ENCODE measurements around the gene PDSS2.
"Not testable (repeated sequence)": the region's sequence is repeated elsewhere in the genome, so short reads cannot be mapped to it uniquely, and the experiment has no call there.

The PDSS2 gene

DNA sequence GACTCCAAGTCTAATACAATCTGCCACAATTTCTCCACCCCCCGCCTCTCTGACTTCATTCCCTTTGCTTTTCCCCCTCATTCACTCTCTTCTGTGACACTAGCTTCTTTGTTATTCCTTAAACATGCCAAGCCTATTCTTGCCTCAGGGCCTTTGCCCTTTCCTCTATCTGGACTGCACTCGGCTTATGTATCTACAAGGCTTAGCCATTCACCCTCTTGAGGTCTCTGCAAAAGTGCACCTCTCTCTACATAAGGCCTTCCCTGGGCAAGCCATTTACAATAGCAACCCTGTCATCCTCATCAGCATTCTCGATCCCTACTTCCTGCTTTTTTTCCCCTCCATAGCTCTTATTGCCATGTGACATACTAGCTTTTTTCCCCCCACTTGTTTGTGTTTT lies 168.9 kb downstream of the PDSS2 start:
- TF ChIP-seq, protein P1, sequence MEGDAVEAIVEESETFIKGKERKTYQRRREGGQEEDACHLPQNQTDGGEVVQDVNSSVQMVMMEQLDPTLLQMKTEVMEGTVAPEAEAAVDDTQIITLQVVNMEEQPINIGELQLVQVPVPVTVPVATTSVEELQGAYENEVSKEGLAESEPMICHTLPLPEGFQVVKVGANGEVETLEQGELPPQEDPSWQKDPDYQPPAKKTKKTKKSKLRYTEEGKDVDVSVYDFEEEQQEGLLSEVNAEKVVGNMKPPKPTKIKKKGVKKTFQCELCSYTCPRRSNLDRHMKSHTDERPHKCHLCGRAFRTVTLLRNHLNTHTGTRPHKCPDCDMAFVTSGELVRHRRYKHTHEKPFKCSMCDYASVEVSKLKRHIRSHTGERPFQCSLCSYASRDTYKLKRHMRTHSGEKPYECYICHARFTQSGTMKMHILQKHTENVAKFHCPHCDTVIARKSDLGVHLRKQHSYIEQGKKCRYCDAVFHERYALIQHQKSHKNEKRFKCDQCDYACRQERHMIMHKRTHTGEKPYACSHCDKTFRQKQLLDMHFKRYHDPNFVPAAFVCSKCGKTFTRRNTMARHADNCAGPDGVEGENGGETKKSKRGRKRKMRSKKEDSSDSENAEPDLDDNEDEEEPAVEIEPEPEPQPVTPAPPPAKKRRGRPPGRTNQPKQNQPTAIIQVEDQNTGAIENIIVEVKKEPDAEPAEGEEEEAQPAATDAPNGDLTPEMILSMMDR (IDR thresholded peaks at IDR 0.05; ENCODE audit: borderline replicate concordance, insufficient read depth, low read depth, low read length) = no peak
- H3K4me3 ChIP-seq (ENCODE audit: low read depth, low read length) = no peak overlapping the region

DNA sequence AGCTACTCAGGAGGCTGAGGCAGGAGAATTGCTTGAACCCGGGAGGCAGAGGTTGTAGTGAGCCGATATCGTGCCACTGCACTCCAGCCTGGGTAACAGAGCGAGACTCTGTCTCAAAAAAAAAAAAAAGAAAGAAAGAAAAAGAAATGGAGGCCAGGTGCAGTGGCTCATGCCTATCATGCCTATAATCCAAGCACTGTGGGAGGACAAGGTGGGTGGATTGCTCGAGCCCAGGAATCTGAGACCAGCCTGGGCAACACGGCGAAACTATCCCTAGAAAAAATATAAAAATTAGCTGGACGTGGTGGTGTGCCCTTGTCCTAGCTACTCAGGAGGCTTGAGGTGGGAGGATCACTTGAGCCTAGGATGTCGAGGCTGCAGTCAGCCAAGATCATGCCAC lies 170.1 kb downstream of the PDSS2 start:
- H3K4me3 ChIP-seq (ENCODE audit: low read depth, low read length) = not testable (repeated sequence)

DNA sequence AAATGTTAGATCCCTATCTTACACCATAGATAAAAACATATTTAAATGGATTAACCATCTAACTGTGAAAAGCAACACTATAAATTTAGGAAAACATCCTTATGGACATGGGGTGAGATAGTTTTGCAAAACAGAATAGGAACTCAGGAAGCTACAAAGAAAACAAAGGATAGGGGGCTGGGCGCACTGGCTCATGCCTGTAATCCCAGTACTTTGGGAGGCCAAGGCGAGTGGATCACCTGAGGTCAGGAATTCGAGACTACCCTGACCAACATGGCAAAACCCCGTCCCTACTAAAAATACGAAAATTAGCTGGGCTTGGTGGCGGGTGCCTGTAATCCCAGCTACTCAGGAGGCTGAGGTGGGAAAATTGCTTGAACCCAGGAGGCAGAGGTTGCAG lies 173.7 kb downstream of the PDSS2 start:
- not testable (repeated sequence) for H3K4me3 ChIP-seq (ENCODE audit: low read depth, low read length)

- TF ChIP-seq, protein P1 (IDR thresholded peaks at IDR 0.05; ENCODE audit: borderline replicate concordance, insufficient read depth, low read depth, low read length) = no peak
- H3K4me3 ChIP-seq (ENCODE audit: low read depth, low read length) = no peak overlapping the region
Measured at GRCh38 chr6:107284805-107285204, 174.6 kb downstream of the PDSS2 start.

- no peak overlapping the region for H3K4me3 ChIP-seq (ENCODE audit: low read depth, low read length)
- TF ChIP-seq, protein P1 (IDR thresholded peaks at IDR 0.05; ENCODE audit: borderline replicate concordance, insufficient read depth, low read depth, low read length) = no peak
Measured at GRCh38 chr6:107280791-107281190, 178.6 kb downstream of the PDSS2 start.

DNA sequence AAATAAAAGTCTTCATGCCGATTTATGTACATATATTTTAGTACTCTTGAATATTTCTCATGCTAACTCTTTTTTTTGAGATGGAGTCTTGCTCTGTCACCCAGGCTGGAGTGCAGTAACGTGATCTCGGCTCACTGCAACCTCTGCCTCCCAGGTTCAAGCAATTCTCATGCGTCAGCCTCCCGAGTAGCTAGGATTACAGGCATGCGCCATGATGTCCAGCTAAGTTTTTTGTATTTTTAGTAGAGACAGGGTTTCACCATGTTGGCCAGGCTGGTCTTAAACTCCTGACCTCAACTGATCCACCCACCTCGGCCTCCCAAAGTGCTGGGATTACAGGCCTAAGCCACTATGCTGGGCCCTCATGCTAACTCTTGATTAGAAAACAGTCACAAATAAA lies 179.4 kb downstream of the PDSS2 start:
- not testable (repeated sequence) for H3K4me3 ChIP-seq (ENCODE audit: low read depth, low read length)

DNA sequence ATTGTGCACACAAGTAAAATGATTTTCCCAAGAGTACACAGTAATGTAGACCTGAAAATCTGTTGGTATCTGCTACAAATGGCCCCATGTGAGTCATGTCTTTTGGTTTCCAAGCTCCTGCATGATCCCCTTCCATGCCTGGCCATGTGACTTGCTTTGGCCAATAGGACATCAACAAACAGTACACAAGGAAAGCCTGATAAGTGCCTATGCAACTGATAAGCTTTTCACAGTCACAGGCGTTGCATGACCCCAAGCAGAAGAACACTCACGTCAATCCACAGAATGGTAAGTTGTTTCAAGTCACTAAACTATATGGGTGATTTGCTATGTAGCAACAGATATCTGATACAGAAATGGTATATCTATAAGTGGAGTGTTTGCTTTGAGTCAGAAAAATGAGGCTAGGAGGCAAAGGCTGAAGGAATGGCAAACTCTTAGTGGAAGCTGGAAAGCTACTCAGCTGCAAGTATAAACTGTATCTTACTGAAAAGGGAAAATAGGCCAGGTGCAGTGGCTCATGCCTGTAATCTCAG lies 184.0 kb downstream of the PDSS2 start:
- no peak overlapping the region for H3K4me3 ChIP-seq (ENCODE audit: low read depth, low read length)
- TF ChIP-seq, protein P1 (IDR thresholded peaks at IDR 0.05; ENCODE audit: borderline replicate concordance, insufficient read depth, low read depth, low read length) = no peak

GRCh38 chr6:107274288-107274687 lies 185.1 kb downstream of the PDSS2 start:
- TF ChIP-seq, protein P1 (IDR thresholded peaks at IDR 0.05; ENCODE audit: borderline replicate concordance, insufficient read depth, low read depth, low read length) = no peak

GRCh38 chr6:107272246-107272645 lies 187.1 kb downstream of the PDSS2 start:
- H3K4me3 ChIP-seq (ENCODE audit: low read depth, low read length) = no peak overlapping the region
- TF ChIP-seq, protein P1 (IDR thresholded peaks at IDR 0.05; ENCODE audit: borderline replicate concordance, insufficient read depth, low read depth, low read length) = no peak

More at GRCh38 chr6:107274288-107274687, 185.1 kb downstream of the PDSS2 start:
- H3K4me3 ChIP-seq (ENCODE audit: low read depth, low read length) = no peak overlapping the region
